CD4-positive, alpha-beta T cell treated with Interleukin-2 at 100 ng/mL for 4 hours (primary cell): ENCODE data around the gene CASZ1.

Experiments
- DNase-seq: peaks from one replicate; pipeline ENCODE4 v3.0.0-alpha.2; 2020; ENCODE audit warnings: low spot score

The CASZ1 gene

GRCh38 chr1:10706376-10706913 lies 90.0 kb downstream of the CASZ1 start:
- DNase-seq = no peak

GRCh38 chr1:10705953-10706352 lies 90.5 kb downstream of the CASZ1 start:
- DNase-seq = no peak

DNA sequence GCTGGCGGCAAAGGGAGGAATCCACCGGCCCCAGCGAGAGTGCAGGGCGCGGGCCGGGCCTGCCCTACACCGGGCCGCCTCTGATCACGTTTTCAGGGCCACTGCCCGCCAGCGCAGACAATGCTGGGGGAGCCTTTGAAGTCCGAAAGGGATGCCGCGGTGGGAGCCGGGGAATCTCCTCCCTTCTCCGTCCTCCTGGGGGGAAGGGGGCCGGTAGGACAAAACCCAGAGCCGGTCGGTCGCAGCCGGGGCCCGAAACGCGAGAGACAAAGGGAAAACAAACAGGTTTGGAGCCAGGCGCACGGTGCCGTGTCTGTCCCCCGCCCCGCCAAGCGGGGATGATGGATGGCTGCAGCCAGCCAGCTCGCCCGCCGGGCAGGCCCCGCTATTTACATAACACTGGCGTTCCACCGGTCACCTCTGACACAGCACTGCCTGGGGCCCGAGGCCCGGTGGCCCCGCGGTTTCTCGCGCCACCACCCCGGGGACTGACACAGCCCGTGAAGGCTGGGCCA lies 92.0 kb downstream of the CASZ1 start:
- no peak for DNase-seq

- no peak for DNase-seq
Measured at GRCh38 chr1:10703702-10704101, 92.7 kb downstream of the CASZ1 start.

DNA sequence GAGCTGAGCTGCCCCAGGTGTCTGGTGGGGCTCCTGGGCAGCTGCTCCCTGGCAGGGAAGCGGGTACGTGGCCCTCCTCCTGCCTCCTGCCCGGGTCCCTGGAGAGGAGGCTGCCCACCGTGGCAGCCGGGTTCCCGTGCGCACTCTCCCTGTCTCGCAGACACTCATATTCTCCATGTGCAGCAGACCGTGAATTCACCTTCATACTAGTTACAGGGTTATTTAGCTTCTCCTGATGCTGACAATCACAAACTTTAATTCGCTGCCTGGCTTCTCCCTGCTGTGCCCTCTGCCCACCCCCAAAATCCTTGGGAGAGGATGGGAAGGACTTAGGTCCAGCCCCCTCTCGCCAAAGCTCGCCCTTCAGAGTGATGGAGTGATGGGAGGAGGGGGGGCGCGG lies 95.3 kb downstream of the CASZ1 start:
- DNase-seq = no peak

- DNase-seq = no peak
Measured at GRCh38 chr1:10699470-10699835, 97.0 kb downstream of the CASZ1 start.

DNA sequence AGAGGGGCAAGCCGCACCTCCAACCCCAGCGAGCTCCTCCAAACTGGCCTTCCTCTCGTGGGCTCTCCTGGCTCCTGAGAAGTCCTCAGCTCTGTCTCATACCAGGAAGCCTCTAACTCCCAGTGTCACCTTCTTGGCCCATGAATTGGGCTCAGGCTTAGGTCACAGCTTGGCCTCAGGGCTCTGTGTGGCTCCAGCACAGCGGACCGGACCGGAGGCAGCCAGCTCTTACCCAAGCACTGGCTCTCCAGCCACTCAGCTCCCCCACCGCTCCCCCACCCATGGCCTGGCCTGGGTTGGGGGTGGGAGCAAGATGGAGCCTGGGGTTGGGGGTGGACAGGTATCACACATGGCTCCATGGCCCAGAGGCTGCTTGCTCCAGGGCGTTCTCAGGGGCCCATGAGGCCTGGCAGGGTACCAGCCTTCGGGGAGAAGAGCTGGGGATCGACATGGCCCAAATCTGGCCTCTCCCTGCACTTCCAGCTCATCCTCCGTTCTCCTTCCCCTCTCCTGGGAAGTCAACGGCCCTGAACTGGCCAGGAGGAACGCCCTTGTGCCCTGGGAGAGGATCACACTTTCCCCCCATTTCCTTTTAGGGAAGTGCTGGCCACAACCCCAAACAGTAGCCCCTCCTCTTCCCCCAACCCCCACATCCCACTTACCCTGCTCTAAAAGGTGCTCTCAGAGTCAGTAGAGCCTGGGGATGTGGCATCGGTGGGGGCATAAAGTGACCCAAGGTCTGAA lies 97.5 kb downstream of the CASZ1 start:
- no peak for DNase-seq

DNA sequence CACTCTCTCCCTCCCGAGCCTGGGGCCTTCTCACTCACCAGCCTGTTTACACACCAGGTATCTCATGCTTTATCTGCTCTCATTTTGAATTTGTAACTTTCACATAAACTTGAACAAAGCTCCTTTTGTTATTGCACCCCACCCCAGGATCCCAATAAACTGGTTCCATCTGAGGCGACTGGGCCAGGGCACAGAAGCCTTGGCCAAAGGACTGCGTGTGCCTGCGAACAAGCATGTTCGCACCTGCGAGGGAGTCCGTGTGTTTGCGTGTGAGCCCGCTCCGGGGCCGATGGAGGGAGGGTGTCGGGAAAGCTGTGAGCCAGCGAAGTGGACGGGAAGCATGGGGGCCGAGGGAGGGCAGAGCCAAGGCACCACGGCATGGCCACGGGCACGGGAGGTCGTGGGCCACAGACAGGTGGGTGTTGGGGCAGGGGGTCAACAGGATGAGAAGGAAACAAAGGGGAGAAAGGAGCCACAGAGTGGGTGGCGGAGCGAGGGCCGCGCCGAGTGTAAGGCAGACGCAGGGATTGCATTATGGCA lies 98.8 kb downstream of the CASZ1 start:
- DNase-seq = no peak

GRCh38 chr1:10696977-10697376 lies 99.5 kb downstream of the CASZ1 start:
- peak; percentile 18 for DNase-seq

GRCh38 chr1:10694633-10695627 lies 101.5 kb downstream of the CASZ1 start:
- DNase-seq = peak; percentile 83

DNA sequence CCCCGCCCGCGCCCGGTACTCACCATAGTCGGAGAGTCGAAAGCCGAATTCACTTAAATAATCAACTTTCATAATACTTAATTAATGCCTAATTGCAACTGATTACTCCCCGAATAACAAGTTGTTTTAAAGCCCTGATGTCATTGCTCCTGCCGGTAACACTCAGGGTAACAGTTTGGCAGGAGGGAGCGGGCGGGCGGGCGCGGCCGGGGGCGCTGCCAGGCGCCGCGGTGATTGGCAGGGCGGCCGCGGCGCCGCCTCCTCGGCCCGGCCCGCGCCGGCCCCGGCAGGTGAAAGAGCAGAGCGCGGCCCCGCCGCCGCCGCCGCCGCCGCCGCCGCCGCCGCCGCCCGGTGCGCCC lies 102.2 kb downstream of the CASZ1 start:
- peak; percentile 67 for DNase-seq

GRCh38 chr1:10693497-10694273 lies 102.8 kb downstream of the CASZ1 start:
- DNase-seq = peak; percentile 58

GRCh38 chr1:10693152-10693496 lies 103.3 kb downstream of the CASZ1 start:
- no peak for DNase-seq

- DNase-seq = peak; percentile 72
Measured at GRCh38 chr1:10692401-10693021, 103.9 kb downstream of the CASZ1 start.

DNA sequence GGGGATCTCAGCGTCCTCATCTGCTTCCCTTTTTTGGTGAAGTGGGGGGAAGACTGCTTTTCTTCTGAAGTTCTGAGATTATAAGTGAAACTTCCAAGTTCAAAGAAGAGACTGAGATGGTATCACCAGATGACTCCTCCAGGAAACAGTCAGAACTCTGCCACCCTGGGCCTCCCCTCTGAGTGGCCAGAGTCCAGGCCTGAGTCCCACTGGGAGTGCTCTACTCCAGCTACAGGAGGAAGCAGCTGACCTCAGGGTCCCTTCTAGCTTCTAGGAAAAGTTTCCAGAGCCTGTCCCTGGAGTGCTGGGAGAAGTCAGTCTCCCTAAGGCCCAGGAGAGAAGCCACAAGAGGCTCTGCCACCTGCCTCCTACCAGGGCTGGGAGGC lies 104.7 kb downstream of the CASZ1 start:
- DNase-seq = no peak

GRCh38 chr1:10691075-10691739 lies 105.2 kb downstream of the CASZ1 start:
- no peak for DNase-seq

GRCh38 chr1:10690484-10690883 lies 106.0 kb downstream of the CASZ1 start:
- DNase-seq = no peak

DNA sequence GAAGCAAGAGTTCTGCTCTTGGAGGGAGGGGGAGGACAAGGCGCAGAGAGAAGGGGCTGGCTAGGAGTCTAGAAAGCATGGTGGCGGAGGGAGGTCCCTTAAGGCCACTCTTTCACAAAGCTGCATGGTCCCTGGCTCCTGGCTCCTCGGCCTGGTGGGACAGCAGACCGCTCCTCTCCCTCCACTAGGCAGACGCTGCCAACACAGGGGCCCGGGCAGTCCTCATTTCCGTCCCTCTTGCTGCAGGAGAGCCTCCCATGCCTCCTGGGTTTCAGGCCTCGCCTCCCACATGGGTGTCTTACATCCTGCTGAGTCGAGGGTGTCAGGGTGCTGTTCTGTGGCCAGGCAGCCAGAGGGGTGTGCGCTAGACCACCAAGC lies 108.0 kb downstream of the CASZ1 start:
- DNase-seq = no peak

DNA sequence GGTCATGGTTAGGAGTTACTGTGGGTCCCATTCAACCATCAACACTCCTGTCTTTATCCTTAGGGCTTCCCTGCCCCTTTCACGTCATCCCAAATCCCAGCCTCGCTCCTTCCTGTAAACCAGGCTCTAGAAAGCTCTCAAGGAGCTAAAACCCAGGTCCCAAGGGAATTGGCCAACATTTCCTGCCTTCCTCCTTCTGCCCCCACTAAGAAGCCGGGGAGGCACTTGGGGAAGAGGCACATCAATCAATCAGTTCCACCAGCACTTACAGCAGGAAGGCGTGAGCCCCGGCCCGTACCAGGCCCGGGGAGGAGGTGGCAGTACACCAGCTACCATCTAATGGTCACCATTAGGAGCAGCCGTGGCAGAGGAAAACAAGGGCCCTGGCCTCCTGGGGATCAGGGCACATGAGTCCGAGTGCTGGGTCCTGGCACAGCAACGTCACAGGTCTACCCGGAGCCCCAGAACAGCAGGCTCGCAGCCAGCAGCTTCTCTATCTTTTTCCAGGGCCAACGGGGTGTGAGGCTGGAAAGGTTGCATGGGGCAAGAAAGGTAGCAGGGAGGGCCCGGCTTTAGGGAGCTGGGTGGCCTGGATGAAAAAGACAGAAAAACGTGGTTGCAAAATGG lies 108.6 kb downstream of the CASZ1 start:
- no peak for DNase-seq

DNA sequence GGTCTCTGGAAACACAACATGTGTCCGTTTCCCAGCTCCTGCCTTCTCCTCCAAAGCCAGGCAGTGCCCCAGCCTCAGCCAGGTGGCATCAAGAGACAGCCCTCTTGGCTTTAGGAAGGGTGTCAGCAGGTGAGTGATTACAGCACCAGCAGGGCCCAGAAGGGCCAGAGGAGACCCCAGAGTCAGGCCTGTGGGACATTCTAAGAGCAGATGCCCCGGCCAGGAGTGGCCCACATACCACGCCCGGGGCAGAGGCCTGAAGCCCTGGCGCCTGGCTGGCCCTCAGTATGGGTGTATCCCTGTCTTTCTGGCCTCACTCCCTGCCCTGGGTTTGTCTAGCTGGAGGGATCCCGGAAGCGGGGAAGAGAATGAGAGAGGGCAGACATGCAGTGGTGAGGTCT lies 109.2 kb downstream of the CASZ1 start:
- DNase-seq = no peak
